HFFc6 (cell line): ENCODE measurements around the gene SCLY. TPM values are rescaled to one million over a fixed set of nuclear protein-coding genes. Genes with fewer than 3 reads are reported as not detected.

Experiments
- DNase-seq: peaks from one replicate; pipeline ENCODE4 v3.0.0-alpha.2; 2018
- H3K27ac Mint-ChIP-seq: 2 replicates; pipeline ENCODE4 v1.8.0; 2020; ENCODE audit warnings: mild to moderate bottlenecking, mixed read lengths
- H3K27me3 Mint-ChIP-seq: 2 replicates; pipeline ENCODE4 v1.8.0; 2021; ENCODE audit warnings: mild to moderate bottlenecking, moderate library complexity, mixed read lengths; ENCODE audit not compliant: insufficient read depth
- H3K36me3 Mint-ChIP-seq: 2 replicates; pipeline ENCODE4 v1.8.0; 2021; ENCODE audit warnings: low read depth, mixed read lengths
- H3K4me1 Mint-ChIP-seq: 2 replicates; pipeline ENCODE4 v1.8.0; 2020; ENCODE audit warnings: low read depth, mixed read lengths
- H3K4me3 Mint-ChIP-seq: 2 replicates; pipeline ENCODE4 v1.8.0; 2020; ENCODE audit warnings: mild to moderate bottlenecking, moderate library complexity, mixed read lengths
- H3K9me3 Mint-ChIP-seq: 2 replicates; pipeline ENCODE4 v1.8.0; 2020; ENCODE audit warnings: mild to moderate bottlenecking, mixed read lengths
- long read RNA-seq: library from polyadenylated mRNA; unstranded; transcript quantifications from one replicate; pipeline ENCODE4 v2.0.0, GENCODE V29; 2019
- total RNA-seq, 6 experiments: library from RNA; stranded (reverse); fragmentation: NEBNext Ultra II Directional; extraction: Animal tissue kit (Norgen Biotek cat#: 25700); gene quantifications; 2 replicates in 1 of 6; 3 replicates in 5 of 6; pipeline ENCODE4 v1.2.3, GENCODE V29; 2021
- TF ChIP-seq, protein P1 (sequence below): fragments of 200-600 bp; sonication (generic); IDR thresholded peaks from 2 replicates; pipeline ENCODE4 v1.5.0; 2021; ENCODE audit warnings: antibody characterized with exemption, mild to moderate bottlenecking

SCLY gene, protein sequence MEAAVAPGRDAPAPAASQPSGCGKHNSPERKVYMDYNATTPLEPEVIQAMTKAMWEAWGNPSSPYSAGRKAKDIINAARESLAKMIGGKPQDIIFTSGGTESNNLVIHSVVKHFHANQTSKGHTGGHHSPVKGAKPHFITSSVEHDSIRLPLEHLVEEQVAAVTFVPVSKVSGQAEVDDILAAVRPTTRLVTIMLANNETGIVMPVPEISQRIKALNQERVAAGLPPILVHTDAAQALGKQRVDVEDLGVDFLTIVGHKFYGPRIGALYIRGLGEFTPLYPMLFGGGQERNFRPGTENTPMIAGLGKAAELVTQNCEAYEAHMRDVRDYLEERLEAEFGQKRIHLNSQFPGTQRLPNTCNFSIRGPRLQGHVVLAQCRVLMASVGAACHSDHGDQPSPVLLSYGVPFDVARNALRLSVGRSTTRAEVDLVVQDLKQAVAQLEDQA
- 10 to 100 TPM; 11.3 to 16.4 (median 12.3) TPM for total RNA-seq
- long read RNA-seq, partial matches to known transcripts, result 2 of 10 reads
- long read RNA-seq, other reads (novel, unspliced or antisense), result 4 of 10 reads

DNA sequence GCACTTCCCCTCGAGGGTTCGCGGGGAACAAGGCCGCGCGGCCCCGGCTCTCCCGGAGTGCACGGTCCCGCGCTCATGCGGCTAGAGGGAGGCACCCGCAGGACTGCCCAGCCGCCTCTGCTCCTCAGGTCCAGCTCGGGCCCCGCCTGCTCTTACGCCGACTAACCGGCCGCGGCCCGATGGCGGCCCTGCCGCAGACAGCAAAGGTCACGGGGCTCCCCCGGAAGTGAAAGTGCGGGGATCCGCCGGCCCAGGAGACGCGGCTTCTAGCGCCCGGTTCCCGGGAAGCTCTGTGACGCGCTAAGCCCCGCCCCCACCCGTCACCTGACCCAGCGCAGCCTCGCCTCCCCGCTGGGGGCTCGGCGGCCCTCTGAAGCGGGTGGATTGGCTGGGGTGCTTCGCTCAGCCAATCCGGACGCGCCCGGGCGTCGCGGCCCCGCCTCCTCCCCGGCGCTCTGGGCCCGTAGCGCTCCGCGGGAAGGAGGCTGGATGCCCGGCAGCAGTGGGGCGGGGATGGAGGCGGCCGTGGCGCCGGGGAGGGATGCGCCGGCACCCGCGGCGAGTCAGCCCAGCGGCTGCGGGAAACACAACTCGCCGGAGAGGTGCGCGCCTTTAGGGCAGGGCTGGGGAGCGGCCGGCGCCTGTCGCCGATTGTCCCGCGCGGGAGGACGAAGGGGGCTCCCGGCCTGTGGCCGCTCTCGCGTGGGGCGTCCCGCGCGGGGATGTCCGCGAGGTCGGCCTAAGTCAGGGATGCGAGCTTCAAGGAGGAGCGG, at the start of gene SCLY:
SCLY (plus strand) TSS at position 460 of the 773 bp plus-strand sequence; CDS start at position 514, 54 bp downstream.
- peaks cover 22% of the 10 kb centered on the region for H3K4me1 Mint-ChIP-seq
- peak within 1 kb of the TSS; percentile 86 for H3K27ac Mint-ChIP-seq
- peaks cover 3% of the 10 kb centered on the region for H3K27me3 Mint-ChIP-seq
- H3K36me3 Mint-ChIP-seq, result peaks cover 15% of the 10 kb centered on the region
- peak within 1 kb of the TSS; percentile 90 for H3K4me3 Mint-ChIP-seq
- TF ChIP-seq, protein P1, sequence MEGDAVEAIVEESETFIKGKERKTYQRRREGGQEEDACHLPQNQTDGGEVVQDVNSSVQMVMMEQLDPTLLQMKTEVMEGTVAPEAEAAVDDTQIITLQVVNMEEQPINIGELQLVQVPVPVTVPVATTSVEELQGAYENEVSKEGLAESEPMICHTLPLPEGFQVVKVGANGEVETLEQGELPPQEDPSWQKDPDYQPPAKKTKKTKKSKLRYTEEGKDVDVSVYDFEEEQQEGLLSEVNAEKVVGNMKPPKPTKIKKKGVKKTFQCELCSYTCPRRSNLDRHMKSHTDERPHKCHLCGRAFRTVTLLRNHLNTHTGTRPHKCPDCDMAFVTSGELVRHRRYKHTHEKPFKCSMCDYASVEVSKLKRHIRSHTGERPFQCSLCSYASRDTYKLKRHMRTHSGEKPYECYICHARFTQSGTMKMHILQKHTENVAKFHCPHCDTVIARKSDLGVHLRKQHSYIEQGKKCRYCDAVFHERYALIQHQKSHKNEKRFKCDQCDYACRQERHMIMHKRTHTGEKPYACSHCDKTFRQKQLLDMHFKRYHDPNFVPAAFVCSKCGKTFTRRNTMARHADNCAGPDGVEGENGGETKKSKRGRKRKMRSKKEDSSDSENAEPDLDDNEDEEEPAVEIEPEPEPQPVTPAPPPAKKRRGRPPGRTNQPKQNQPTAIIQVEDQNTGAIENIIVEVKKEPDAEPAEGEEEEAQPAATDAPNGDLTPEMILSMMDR, result no peak
- no peaks in the 10 kb centered on the region for H3K9me3 Mint-ChIP-seq
- peak; percentile 92 for DNase-seq

DNA sequence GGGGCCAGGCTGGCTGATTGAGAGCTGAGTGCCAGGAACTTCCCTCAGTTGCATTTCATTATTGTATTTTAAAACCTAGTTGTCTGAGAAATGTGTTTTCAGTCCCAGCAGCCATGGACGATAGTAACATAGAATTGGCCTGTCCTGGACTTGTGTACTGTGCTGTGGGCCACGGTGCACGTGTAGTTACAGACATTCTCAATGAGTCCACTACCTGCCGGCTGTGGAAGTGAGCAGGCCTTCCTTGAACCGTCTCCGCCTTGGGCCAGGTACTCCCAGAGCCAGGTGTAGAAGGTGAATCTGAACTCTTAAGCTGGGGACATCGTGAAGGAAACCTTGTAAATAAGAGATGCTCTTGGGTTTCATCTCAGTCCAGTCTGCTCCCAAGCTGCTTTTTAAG, 47.0 kb upstream of the SCLY start:
- no peaks in the 10 kb centered on the region for H3K4me1 Mint-ChIP-seq
- no peaks in the 10 kb centered on the region for H3K9me3 Mint-ChIP-seq
- no peak for DNase-seq
- peaks cover 2% of the 10 kb centered on the region for H3K27me3 Mint-ChIP-seq
- H3K4me3 Mint-ChIP-seq, result no peak overlapping the region
- peaks cover 14% of the 10 kb centered on the region for H3K36me3 Mint-ChIP-seq
- no peak overlapping the region for H3K27ac Mint-ChIP-seq
- TF ChIP-seq, protein P1, result no peak

DNA sequence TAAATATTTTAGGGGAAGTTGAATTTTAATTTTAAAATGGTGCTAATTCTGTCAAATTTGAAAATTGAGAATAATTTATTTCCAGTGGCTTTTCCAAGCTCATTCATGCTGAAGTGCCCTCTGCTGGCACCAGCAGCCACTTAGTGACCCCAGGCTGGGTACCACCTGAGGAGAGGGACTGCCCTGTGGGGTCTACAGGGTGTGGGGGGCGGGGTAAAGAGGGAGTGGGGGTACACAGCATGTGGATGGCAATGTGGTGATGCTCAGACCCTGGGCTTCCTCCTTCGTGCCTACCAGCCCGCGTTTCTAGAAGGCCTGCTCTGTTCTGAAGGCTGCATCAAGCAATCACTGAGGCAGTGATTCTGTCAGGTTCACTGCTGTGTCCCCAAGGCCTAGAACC, 45.1 kb upstream of the SCLY start:
- Mint-ChIP-seq H3K36me3 (peaks cover 17% of the 10 kb centered on the region), H3K4me3 (no peak overlapping the region), H3K9me3 (no peaks in the 10 kb centered on the region), H3K27ac (no peak overlapping the region), H3K27me3 (peaks cover 2% of the 10 kb centered on the region; the same call in 1 of the 2 replicates), H3K4me1 (peaks cover 5% of the 10 kb centered on the region; the same call in 1 of the 2 replicates)
- no peak for DNase-seq
- TF ChIP-seq, protein P1, result peak; percentile 53; the same call in 1 of the 2 replicates

DNA sequence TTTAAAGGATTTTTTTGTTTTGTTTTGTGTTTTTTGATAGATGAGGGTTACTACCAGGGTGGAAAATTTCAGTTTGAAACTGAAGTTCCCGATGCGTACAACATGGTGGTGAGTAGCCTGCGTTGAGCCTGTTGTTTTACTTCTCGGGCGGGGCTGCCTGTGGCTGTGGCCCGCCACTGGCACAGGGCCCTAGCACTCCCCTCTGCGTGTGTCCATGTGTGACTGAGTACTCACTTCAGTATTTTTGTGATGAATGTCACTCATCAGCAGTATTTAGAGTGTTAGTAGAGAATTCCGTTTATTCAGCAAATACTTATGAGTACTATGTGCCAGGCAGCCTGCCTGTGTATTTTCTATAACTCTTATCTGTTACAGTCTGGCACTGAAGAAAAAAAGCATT, 44.3 kb upstream of the SCLY start:
- Mint-ChIP-seq H3K9me3 (no peaks in the 10 kb centered on the region), H3K4me1 (peaks cover 12% of the 10 kb centered on the region), H3K36me3 (peaks cover 11% of the 10 kb centered on the region; the same call in 1 of the 2 replicates), H3K4me3 (no peak overlapping the region), H3K27ac (no peak overlapping the region), H3K27me3 (no peaks in the 10 kb centered on the region)
- TF ChIP-seq, protein P1, result no peak
- no peak for DNase-seq

DNA sequence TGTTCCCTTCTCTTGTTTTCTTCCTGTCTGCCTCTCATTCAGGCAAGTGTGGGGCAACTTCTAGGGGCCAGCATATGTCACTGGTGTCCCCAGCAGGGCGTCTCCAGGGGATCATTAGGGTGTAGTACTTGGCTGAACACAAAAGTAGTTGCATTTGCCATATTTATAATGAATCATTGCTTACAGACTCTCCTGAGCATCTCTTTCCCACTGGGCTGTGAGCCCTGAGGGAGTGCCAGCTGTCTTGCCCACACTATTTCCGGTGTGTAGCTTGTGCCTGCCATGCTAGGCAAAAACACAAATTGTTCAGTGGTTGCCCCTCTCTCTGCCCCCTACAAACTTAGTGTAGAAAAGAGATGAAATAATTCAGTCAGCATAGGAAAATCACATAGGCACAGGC, 40.8 kb upstream of the SCLY start:
- Mint-ChIP-seq H3K9me3 (no peaks in the 10 kb centered on the region), H3K36me3 (peaks cover 12% of the 10 kb centered on the region), H3K4me3 (no peak overlapping the region), H3K27me3 (no peaks in the 10 kb centered on the region), H3K27ac (no peak overlapping the region), H3K4me1 (peaks cover 15% of the 10 kb centered on the region)
- TF ChIP-seq, protein P1, result no peak
- no peak for DNase-seq
